Measurements from ENCODE around the gene UBE2N. TPM values are rescaled to one million over a fixed set of nuclear protein-coding genes. Genes with fewer than 3 reads are reported as not detected.

UBE2N gene
- total and polyA plus RNA-seq, 2 of the 8 experiments (the other 6 are each of a cell fraction or from before 2014, with no cell fraction given) = 108 to 225 TPM

GRCh38 chr12:93363841-93364297 lies 77.9 kb downstream of the UBE2N start:
- H4K5ac ChIP-seq (ENCODE audit: insufficient read length, low read depth, low read length) = no peak overlapping the region
- H3K36me3 ChIP-seq (ENCODE audit: control insufficient read depth in 2 of 4, insufficient read depth in 4 of 4, low read length in 3 of 4) = no peaks in the 10 kb centered on the region
- POLR2A ChIA-PET (ENCODE audit: partially characterized antibody) = no interaction called here
- H3K4me2 ChIP-seq (ENCODE audit: insufficient read depth in 1 of 2, low read depth in 2 of 2, low read length in 2 of 2) = no peak overlapping the region
- no peak overlapping the region for H3K4ac ChIP-seq (replicated peaks; ENCODE audit: insufficient read length, low read depth, low read length)
- no peaks in the 10 kb centered on the region for H3K79me2 ChIP-seq (ENCODE audit: control insufficient read depth in 1 of 2, insufficient read depth in 2 of 2, low read length in 2 of 2)
- no peaks in the 10 kb centered on the region for H4K20me1 ChIP-seq (replicated peaks in 1 of 2; ENCODE audit: control insufficient read depth in 1 of 2, insufficient read depth in 2 of 2, low read length in 2 of 2)
- peaks cover 2% of the 10 kb centered on the region; the same call in 1 of the 2 replicates for H3K23me2 ChIP-seq (ENCODE audit: low read depth, low read length)
- 93% methylated on average over 3 of the region's 3 CpGs; no CpG with 5 or more reads in 1 of the 2 experiments for WGBS, 2 experiments (ENCODE audit: extremely low coverage in 1 of 2, insufficient coverage in 1 of 2, insufficient read length in 1 of 2, insufficient replicate concordance in 2 of 2, low coverage in 1 of 2, low lambda C conversion rate in 2 of 2, missing lambda C conversion rate in 1 of 2)
- H3K9ac ChIP-seq (replicated peaks in 1 of 4; ENCODE audit: extremely low read depth in 1 of 4, low read depth in 3 of 4, low read length in 3 of 4) = no peak overlapping the region
- no peaks in the 10 kb centered on the region for H3K79me1 ChIP-seq (ENCODE audit: low read depth, low read length)
- H3K56ac ChIP-seq (replicated peaks; ENCODE audit: insufficient read length, low read depth, low read length) = no peak overlapping the region
- H2BK5ac ChIP-seq (ENCODE audit: low read depth, low read length) = no peak overlapping the region
- H2BK120ac ChIP-seq (replicated peaks; ENCODE audit: low read depth, low read length) = no peak overlapping the region
- CTCF ChIA-PET (ENCODE audit: partially characterized antibody) = interaction anchor here (0.6 to 1.6 kb wide), 3 partner anchors 13 to 266 kb away, joined by 3 to 8 read pairs (median 3); no protein-coding TSS in a partner anchor
- no peak overlapping the region for H3K23ac ChIP-seq (ENCODE audit: insufficient read length)
- FAIRE-seq (no peak), DNase-seq (ENCODE audit: low read depth in 1 of 2, low spot score in 2 of 2) (no peak)
- no peak overlapping the region for H2BK15ac ChIP-seq (ENCODE audit: low read length)
- no peak overlapping the region for H3K18ac ChIP-seq (ENCODE audit: extremely low read depth, low read length)
- H4K8ac ChIP-seq (ENCODE audit: extremely low read depth, insufficient read depth, low read length) = no peak overlapping the region
- H3K27me3 ChIP-seq (replicated peaks in 1 of 4; ENCODE audit: control insufficient read depth in 3 of 4, extremely low read depth in 1 of 4, insufficient read depth in 3 of 4, low read length in 3 of 4) = no peaks in the 10 kb centered on the region
- H2BK12ac ChIP-seq (ENCODE audit: low read depth, low read length) = no peak overlapping the region
- H2AK5ac ChIP-seq (ENCODE audit: low read depth, low read length) = no peak overlapping the region
- no peaks in the 10 kb centered on the region for H3K9me3 ChIP-seq (ENCODE audit: insufficient read depth in 2 of 2, low read depth in 1 of 2, low read length in 1 of 2)
- no peak overlapping the region for H4K91ac ChIP-seq (replicated peaks; ENCODE audit: insufficient read length, low read length)
- H3K27ac ChIP-seq (ENCODE audit: low read depth, low read length) = no peak overlapping the region
- no peak overlapping the region for H2BK20ac ChIP-seq (ENCODE audit: low read length)
- TF ChIP-seq CBX8 (IDR thresholded peaks at IDR 0.05; ENCODE audit: borderline replicate concordance, low read depth, low read length) = no peak
- no peak overlapping the region for H2AFZ ChIP-seq (ENCODE audit: low read length)
- no peak overlapping the region for H3K14ac ChIP-seq (ENCODE audit: insufficient read length)
- H3K4me1 ChIP-seq (replicated peaks in 1 of 4; ENCODE audit: control insufficient read depth in 3 of 4, insufficient read depth in 4 of 4, low read length in 3 of 4) = no peaks in the 10 kb centered on the region
- H3K4me3 ChIP-seq (ENCODE audit: extremely low read depth in 1 of 4, insufficient read depth in 2 of 4, low read depth in 3 of 4, low read length in 4 of 4) = no peak overlapping the region
